ENCODE measurements around the gene CEP72.

DNA sequence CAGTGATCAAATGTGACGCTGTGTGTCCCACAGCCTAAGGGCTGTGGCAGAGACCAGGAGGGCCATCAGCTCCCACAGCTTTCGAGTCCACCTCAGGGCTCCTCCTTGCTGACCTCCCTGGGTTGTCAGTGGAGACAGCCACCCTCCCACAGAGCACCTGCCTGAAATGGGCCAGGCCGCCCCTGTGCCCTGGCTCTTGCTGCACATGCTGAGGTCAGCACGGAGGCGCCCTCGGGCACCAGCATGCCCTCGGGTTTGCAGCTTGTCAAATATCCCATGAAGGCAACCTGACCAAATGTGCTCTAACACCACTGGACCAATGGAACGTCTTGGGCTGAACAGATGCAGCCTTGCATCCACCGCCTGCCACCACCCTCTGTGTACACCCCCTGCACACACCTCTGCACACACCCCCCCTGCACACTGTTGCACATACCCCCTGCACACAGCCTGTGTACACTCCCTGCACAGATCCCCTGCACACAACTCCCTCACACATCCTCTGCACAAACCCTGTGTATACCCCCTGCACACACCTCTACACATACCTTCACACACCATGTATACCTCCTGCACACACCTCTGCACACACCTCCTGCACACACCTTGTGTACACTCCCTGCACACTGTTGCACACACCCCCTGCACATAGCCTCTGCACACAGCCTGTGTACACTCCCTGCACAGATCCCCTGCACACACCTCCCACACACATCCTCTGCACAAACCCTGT is 2.0 kb upstream of the CEP72 start:
- TF ChIP-seq, protein P1, sequence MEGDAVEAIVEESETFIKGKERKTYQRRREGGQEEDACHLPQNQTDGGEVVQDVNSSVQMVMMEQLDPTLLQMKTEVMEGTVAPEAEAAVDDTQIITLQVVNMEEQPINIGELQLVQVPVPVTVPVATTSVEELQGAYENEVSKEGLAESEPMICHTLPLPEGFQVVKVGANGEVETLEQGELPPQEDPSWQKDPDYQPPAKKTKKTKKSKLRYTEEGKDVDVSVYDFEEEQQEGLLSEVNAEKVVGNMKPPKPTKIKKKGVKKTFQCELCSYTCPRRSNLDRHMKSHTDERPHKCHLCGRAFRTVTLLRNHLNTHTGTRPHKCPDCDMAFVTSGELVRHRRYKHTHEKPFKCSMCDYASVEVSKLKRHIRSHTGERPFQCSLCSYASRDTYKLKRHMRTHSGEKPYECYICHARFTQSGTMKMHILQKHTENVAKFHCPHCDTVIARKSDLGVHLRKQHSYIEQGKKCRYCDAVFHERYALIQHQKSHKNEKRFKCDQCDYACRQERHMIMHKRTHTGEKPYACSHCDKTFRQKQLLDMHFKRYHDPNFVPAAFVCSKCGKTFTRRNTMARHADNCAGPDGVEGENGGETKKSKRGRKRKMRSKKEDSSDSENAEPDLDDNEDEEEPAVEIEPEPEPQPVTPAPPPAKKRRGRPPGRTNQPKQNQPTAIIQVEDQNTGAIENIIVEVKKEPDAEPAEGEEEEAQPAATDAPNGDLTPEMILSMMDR (IDR thresholded peaks at IDR 0.05; ENCODE audit: insufficient read depth, low read depth, low read length), result no peak
- no peak for TF ChIP-seq EZH2 (IDR thresholded peaks at IDR 0.05; ENCODE audit: insufficient read depth, low read length)

Measured in astrocyte (in vitro differentiated cells and primary cell).